Stimulated activated naive CD4-positive, alpha-beta T cell (primary cell): Measurements from ENCODE around the gene EPHA10.

Experiments used
- DNase-seq, 6 experiments: peaks; one replicate each; lab custom pipeline; 2025; lab: John Stamatoyannopoulos, UW

Gene EPHA10

GRCh38 chr1:37734629-37735591, 30.0 kb downstream of the EPHA10 start:
- DNase-seq = no peak

DNA sequence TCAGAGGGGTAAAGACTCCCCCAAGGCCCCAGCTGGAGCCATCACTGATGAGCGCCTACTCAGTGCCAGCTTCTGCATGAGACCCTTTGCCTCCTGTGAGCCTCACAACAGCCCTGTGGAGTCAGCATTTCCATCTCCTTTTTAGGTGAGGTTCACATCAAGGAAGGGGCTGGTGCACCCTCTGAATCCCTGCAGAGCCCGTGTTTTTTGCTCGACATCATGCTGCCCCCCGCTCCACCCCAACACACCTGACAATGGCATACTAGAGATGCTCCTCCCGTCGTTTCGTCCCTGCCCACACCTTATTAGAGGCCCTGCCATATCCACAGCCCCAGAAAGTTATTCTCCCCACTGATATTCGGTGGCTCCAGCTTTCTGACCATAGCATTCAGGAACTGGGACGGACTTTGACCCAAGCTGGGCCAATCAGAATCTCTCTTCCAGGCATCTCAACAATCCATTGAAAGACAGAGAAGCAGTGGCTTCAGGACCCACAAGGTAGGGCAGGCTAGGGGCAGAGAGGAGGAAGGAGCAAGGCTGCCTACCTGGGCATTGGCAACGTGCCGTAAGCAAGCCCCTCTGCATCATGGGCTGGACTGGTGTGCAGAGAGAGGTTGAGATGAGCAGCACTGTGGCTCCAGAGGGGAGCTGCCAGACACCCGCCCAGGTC, 32.7 kb downstream of the EPHA10 start:
- DNase-seq = no peak

DNA sequence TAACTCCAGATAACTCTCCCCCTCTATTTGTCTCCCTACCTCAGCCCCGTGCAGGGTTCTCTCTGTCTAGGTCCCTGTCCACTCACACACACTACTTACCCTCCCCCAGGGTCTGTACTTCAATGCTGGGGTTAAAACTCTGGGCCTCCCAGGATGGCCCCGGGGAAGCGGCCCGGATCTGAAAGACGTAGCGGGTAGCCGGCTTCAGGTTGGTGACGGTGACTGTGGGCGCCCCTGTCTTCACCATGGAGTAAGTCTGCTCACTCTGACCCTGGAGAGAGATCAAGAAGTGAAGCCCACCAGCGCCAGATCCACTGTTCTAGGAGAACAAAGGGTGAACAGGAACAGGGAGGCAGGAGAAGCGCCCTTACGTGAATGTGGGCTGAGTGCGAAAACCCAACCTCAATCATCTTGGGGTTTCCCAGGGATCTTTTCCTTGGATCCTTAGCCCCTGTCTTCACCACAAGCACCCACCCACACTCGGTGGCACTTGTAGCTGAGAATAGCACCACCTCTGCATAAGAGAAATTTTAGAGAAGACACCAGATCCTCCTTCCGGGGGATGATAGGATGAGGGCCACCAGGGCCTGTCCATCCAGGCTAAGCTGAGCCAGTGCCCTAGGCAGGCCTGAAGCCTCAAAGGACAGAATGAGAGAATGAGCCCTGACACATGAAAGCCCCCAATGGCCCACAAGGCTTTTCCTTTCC, 33.5 kb downstream of the EPHA10 start:
- no peak for DNase-seq

GRCh38 chr1:37730376-37730775, 34.5 kb downstream of the EPHA10 start:
- DNase-seq = no peak

GRCh38 chr1:37728416-37728815, 36.5 kb downstream of the EPHA10 start:
- no peak for DNase-seq

GRCh38 chr1:37726751-37727585, 38.0 kb downstream of the EPHA10 start:
- DNase-seq = no peak

DNA sequence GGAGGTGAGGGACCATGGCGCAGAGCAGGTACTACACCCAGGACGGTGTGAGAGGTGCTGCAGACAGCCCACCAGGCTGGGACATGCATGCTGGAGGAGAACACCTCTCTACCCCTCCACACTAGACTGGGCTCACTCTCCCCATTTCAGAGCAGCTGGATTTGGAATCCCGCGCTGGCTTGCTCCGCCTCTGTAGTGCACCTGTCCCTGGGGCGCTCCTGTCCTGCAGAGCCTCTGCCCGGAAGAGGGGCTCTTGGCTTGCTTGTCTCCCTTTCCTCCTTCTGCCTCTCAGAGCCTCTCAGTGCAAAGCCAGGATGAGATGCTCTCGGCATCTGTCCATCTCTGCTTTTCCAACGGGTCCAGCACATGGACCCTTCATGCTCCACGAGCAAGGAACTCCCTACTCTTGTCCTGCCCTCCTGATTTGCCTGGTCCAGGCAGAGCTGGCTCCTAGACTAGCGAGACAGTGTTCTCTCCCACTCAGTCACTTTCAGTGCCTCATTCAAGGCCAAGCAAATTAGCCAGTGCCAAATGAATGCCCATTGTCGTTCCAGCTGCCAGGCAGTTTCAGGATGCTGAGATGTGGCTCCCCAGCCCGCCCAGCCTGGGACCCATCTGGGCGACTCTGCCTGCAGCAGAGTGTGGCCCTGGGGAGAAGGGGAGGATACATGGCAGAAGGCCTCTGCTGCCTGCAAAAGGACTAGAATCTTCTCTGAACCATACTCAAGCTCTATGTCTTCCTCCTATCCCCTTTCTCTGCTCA, 38.9 kb downstream of the EPHA10 start:
- no peak for DNase-seq

- DNase-seq = no peak
Measured at GRCh38 chr1:37724575-37724974, 40.3 kb downstream of the EPHA10 start.

- no peak for DNase-seq
Measured at GRCh38 chr1:37723390-37724078, 41.4 kb downstream of the EPHA10 start.

DNA sequence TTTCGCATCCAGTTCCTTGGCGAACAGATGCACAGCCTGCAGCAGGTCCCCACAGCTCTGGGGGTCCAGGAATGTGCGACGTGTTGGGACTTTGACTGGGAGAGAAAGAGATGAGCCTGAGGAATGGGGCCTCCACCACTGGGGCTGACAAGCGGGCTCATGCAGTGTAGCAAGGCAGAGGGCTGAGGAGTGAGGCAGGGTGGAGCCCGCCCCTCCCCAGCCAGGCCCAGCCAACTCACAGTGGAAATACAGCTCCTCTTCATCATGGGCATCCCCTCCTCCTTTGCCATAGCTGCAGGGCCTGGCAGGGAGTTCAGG, 41.9 kb downstream of the EPHA10 start:
- no peak for DNase-seq

DNA sequence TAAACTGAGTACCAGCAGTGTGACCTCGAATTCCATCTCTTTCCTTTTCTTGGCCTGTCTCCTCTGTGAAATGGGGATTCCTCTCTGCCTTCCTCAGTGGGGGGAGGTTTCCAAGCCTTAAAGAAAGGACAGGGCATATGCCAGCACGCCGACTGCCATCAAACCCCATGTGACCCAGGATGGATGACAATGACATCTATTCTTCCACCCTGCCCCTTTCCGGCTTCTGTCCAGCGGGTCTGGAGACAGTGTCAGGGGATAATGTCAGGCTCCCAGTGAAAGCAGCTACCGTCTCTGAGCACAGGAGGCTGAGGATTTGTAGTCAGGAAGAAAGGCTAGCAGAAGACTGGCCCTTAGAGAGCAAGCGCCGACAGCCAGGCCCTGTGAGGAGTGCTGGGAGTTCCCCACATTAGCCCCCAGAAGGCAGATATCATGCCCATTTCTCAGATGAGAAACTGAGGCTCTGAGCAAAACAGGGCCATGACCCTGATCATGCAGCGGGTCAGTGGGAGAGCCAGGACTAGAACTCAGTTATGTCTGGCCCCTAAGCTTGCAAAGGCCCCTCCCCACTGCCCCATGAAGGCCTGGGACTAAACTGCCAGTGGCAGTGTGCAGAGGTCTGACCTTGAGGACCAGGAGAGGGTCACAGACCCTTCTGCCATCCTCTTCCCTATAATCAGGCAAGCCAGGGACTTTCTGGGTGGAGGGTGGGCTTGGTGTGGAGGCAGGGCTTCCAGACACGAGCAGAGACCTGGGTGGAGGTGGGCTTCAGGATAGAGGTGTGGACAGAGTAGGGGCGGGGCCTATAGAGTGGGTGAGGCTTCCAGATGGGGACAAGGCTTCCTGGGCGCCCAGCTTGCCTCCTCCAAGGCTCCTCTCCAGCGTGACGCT, 42.5 kb downstream of the EPHA10 start:
- DNase-seq = no peak

DNA sequence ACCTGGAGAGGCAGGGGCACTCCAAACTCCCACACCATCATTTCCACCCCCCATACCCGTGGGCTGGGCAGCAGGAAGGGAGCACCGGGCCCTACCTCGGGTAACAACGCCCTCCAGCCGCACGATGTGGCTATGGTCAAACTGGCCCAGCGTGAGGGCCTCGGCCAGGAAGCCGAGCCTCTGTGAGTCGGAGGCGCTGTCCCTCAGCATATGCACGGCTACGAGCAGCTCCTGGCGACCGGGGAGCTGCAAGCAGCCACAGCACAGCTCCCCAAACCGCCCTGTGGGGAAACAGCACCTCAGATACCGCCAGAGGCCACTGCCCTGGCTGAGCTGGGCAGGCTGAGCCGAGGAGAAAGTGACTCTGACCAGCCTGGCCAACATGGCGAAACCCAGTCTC, 43.4 kb downstream of the EPHA10 start:
- DNase-seq = no peak

GRCh38 chr1:37720231-37721130, 44.4 kb downstream of the EPHA10 start:
- no peak for DNase-seq

DNA sequence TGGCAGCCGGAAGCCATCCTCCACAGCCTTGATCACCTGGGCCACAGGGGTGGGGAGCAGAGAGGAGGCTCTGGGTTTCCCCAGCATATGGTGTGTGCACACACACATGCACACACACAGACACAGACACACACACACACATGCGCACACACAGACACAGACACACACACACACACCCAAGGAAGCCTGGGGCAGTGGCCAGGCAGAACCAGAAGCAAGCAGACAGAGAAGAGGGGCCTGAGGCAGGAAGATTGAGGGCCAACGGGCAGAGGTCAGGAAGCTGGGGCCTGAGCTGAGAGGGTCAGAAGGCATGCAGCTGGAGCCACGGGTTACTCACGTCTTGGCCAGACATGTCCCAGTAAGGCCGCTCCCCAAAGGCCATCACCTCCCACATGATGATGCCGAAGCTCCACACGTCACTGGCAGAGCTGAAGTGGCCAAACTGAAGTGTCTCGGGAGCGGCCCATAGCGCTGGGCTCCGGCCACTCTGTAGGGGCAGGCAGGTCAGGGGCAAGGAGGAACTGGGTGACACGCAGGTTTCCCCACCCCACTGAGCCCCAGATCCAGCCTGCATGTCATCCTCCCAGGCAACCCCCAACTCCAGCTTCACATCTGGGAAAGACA, 45.2 kb downstream of the EPHA10 start:
- DNase-seq = no peak

GRCh38 chr1:37718901-37719571, 45.9 kb downstream of the EPHA10 start:
- DNase-seq = no peak

DNA sequence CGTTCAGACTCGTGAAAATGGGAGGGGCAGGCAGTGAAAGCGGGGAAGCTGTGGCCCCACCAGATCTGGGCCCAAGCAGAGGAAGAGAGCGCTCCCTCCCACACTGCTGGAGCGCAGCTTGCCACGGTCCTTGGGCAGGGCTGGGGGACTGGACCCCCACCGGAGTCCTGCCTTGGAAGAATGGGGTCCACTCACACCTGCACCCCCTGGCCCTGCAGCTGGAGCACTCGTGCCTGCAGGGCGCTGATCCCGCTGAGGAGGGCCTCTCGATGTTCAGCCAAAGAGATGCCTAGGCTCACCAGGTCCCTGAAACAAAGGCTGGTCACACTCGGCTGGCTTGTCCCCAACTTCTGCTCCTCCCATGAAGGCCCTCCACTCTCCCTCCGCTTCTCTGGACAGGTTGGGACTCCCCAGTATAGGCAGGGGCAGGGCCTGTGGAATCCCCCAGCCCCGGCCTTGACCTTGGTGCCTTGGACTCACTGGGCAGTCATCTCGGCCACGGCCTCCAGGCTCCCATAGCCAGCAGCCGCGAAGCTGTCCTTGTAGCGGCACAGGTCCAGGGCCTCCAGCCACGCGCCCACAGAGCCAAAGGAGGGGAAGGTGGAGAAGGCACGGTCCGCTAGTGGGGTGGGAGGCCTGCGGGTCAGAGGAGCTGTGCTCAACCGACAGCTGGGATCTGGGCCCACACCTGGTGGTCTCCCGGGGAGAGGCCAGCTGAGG, 46.6 kb downstream of the EPHA10 start:
- no peak for DNase-seq

DNA sequence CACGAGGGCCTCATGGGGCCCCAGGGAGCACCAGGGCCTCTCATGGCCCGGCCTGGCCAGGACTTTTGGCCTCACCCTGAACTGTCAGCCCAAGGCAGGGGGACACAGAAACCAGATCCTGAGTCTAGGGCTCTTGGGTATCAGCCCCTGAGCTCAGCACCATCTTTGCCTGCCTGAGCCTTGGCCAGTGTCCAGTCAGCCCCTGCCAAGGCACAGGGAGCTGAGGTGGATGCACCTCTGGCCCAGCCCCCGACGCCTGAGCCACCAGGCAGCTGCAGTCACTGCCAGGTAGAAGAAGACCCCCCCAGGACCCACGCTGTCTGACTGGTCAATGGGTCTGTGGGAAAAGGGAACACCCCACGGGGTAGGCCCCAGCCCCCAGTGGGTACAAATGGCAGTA, 47.3 kb downstream of the EPHA10 start:
- DNase-seq = no peak
